ENCODE results near the gene EXOSC3.
"Not testable (repeated sequence)": the region's sequence is repeated elsewhere in the genome, so short reads cannot be mapped to it uniquely, and the experiment has no call there.

EXOSC3 gene

DNA sequence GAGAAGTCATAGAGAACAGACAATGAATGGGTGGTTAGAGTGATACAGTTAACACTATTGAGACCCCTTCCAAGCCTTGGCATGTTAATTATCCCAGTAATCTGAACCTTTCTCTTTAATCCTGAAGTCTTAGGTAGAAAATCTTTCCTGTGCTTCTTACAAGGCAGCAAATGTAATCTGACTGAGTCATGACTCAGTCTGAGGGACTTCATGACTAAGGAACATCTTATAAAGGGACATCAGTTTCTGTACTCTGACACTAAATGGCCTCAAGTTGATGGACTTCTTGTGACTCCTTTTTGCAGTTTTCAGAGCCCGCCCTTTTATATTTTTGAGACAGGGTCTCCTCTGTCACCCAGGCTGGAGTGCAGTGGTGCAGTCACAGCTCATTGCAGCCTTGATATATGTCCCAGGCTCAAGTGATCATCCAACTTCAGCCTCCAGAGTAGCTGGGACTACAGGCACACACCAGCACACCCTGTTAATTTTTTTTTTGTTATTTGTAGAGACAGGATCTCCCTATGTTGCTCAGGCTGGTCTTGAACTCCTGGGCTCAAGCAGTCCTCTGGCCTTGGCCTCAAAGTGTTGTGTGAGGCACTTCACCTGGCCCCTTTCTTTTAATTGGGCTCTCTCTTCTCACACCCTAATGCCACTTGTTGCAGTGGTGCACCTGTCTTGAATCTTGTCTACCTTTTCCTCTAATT is 9.5 kb downstream of the EXOSC3 start:
- no peak for DNase-seq

DNA sequence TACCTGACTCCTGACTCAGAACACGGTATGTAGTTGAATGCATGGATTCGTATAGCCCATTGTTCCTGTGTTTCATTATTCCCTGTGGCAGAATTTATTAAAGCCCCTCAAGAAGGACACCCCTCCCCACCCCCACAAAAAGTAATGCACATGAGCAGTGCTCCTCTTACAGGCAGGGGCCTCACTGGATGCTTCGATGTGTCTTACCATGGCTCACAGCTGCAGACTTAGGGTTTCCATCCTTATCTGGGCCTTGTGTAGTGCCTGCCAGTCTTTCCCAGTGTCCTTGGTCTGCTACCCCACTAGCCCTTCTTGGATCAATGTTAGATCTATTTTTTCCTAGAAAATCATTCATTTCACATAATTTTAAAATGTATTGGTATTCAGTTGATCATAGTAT is 14.9 kb downstream of the EXOSC3 start:
- no peak for DNase-seq

DNA sequence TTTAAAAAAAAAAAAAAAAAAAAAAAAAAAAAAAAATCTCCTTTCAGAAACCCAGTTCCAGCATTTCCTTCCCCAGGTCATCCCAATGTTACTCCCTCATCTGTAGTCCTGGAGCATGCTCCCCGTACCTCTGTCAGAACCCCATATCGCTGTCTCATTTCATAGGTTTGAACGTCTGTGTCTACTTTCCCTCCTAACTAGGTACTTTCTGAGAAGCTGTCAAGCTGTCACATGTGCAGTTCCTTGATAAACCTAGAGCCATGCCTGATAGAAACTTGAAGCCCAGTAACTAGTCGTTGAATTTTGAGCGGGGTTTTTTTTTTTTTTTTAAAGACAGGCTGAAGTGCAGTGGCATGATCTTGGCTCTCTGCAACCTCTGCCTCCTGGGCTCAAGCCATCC is 15.6 kb downstream of the EXOSC3 start:
- no peak for DNase-seq

GRCh38 chr9:37765263-37765662 is 19.6 kb downstream of the EXOSC3 start:
- DNase-seq, result not testable (repeated sequence)

DNA sequence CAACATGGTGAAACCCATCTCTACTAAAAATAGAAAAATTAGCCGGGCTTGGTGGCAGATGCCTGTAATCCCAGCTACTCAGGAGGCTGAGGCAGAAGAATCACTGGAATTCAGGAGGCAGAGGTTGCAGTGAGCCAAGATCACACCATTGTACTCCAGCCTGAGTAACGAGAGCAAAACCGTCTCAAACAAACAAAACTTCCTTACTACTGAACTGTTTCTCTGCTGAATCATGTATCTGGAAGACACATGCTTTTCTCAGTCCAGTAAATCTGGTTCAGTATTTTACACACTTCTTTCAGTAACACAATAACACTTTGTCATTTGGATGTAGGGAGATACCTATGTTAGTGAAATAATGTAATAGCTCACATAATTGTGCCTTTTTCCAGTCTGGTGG is 23.4 kb downstream of the EXOSC3 start:
- DNase-seq, result no peak

GRCh38 chr9:37760416-37761161 is 24.3 kb downstream of the EXOSC3 start:
- no peak for DNase-seq

DNA sequence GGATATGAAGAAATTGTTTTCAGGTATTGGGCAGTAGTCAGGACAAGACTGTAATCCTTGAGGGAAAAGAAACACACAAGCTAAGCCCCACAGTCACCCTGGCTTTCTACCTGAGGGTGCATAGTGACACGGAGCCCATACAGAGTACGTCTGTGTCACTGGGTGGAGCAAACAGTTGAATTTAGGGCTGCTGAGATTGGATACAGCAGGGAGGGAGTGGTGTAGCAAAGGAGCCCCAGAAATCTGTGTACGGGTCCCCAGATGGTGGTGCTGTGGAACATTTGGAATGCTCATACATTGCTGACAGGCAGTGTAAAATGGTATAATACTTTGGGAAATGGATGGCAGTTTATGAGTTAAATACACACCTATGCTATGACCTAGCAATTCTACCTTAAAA is 26.1 kb downstream of the EXOSC3 start:
- DNase-seq, result no peak

- DNase-seq, result peak; percentile 84
Measured at GRCh38 chr9:37753489-37754190, 31.2 kb downstream of the EXOSC3 start, which contains the start of gene TRMT10B. Gene TRMT10B (plus strand): TSS chr9:37753805. CDS start chr9:37761932, 8,127 bp downstream.

DNA sequence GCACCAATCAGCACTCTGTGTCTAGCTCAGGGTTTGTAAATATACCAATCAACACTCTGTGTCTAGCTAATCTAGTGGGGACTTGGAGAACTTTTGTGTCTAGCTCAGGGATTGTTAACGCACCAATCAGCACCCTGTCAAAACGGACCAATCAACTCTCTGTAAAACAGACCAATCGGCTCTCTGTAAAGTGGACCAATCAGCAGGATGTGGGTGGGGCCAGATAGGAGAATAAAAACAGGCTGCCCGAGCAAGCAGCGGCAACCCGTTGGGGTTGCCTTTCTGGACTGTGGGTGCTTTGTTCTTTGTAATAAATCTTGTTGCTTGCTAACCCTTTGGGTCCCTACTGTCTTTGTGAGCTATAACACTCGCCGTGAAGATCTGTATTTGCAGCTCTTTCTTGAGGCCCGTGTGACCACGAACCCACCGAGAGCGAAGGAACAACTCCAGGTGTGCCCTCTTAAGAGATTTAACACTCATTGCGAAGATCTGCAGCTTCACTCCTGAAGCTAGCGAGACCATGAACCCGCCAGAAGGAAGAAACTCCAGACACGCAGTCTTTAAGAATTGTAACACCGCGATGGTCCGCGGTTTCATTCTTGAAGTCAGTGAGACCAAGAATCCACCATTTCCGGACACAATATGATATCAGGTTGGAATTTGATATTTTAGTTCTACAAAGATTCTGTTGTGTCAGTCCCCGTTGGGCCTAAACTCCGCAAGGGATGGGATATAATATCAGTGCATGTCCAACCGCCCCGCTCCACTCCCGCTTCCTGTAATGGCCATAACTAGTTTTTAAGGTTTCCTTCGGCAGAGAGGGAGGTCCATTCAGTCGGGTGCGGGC is 32.0 kb downstream of the EXOSC3 start:
- DNase-seq, result no peak

DNA sequence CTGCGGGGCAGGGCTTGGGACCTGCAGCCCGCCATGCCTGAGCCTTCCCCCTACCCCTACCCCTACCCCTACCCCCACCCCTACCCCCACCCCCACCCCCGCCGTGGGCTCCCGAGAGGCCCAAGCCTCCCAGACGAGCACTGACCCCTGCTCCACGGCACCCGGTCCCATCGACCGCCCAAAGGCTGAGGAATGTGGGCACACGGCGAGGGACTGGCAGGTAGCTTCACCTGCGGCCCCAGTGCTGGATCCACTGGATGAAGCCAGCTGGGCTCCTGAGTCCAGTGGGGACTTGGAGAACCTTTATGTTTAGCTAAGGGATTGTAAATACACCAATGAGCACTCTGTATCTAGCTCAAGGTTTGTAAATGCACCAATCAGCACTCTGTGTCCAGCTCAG is 32.8 kb downstream of the EXOSC3 start:
- DNase-seq, result not testable (repeated sequence)

- not testable (repeated sequence) for DNase-seq
Measured at GRCh38 chr9:37751704-37752103, 33.2 kb downstream of the EXOSC3 start.

DNA sequence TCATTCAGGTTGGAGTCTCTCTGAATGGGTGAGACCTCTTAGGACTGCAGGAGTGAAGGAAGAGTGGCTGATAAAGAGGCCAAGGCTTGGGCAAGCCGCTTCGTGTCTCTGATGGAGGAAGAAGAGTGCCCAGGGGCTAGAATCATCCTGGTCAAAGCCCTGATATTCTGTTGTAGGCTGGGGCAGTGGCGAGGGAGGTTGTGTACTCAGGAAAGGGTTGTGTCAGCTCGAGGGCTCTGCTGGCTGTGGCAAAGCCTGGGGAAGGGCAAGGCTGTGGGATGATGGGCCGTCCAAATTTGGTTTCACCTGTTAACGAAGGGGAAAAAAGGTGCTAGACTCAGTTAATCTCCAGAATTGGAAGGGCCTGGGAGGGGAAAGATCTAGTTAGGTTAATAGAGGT is 33.7 kb downstream of the EXOSC3 start:
- DNase-seq, result no peak

DNA sequence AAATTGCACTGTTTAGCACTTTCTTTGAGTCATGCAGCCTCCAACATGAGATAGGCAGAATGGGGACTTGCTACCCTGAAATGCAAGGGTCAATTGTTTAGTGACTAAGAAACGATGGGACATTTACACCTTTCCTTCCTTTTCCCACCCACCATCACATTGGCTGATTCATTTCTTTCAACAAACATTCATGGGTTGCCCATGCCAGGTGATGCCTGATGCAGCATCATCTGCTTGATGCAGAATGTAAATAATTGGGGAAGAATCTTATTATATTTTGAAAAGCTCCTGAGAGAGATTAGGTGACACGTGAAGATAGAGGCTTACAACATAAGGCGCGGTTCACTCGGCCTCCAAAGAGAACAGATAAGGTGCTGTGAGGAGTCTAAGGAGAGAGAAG is 35.7 kb downstream of the EXOSC3 start:
- no peak for DNase-seq

- DNase-seq, result peak; percentile 69
Measured at GRCh38 chr9:37747271-37747753, 37.6 kb downstream of the EXOSC3 start.

DNA sequence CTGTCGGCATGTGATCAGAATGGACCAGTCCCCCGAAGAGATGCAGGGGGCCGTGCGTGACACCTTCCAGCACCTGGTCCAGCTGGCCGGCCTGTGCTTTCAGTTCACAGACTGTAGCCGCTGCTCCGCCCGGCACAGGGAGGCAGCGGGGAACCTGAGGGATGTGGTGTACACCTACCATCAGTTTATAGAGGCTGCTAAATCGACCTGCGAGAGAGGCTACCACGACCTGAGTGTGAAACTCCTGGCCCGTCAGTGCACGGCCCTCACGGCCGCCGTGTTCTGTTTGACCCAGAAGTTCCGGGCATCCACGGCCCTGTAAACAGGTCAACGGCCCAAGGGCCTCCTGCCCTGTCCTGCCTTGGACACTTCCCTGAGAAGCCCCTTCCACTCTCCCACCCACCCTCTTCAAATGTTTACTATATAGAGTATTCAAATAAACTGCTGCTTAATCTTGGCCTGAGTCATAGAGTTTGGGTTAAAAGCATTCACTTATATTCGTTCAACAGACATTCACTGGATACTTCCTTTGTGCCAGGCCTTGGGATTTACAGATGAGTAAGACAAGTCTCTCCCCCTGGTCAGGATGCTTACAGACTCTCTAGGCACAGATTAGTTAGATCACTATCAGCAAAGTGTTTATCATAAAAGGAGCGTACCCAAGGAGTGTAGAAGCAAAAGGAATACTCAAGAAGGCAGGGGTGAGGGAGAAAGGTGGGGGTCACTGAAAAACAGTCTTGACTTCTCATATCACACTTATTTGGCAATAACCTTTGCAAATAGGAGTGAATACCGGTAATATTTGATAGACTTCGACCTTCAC is 38.2 kb downstream of the EXOSC3 start:
- no peak for DNase-seq

DNA sequence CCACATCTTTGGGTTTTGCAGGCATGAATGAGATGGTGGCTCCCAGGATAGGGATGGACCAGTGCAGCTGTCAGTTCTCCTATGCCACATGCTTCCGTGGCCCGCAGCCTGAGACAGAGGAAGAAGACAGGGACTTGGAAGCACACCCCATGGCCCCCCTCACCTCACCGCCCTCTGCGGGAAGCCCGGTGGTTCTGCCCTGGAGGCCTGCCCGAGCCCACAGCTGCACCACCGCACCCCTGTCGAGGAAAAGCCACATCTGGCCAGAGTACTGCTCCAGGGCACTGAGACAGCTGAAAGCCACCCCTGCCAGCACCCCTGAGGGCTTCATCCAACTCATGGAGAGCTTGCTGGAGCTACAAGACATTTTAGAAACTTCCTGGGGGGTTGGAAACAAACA is 38.9 kb downstream of the EXOSC3 start:
- DNase-seq, result no peak

DNA sequence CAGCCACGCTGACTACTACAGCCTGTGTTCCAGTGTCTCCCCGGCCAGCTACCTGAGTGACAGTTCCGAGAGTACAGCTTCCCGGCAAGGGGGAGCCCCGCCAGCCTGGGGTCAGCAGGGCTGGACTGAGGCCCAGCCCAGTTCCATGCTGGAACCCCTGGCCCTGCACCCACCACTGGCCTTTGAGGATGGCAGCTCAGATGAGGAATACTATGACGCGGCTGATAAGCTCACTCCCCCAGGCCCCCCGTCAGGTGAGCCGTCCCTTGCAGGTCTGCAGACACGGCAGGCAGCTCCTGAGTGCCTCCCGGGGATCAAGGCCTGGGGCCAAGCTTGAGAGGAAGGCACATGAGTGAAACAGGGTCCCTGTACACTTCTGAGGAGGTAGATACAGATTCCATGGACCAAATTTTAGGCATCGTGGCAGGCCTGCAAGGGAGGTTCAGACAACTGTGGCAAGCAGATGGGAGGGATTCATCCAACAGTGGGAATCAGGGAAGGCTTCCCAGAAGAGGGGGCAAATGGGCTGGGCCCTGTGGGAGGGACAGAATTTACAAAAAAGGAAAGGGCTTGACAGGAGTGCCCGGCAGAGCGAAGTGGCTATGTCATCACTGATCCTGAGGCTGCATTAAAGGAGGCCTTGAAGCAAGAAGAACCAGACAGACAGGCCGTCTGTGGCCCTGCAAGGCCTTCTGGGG is 44.1 kb downstream of the EXOSC3 start:
- DNase-seq, result no peak

GRCh38 chr9:37740128-37740527 is 44.7 kb downstream of the EXOSC3 start:
- DNase-seq, result no peak

DNA sequence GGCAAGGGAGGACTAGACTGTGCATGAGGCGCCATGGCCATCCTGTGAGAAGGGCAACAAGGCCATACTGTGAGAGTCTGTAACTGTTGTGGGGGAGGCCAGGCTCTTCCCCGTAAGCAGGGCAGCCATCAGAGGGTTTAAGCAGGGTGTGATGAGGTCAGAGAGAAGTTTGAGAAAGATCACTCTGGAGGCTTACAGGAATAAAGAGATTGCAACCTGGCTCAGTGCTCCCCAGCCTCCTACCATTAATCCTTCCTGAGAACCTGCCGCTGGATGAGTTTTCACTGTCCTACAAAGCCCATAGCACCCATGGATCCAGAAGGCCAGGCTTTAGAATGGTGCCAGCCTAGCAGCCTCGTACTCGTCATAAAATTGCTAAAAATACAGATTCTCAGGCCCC is 45.6 kb downstream of the EXOSC3 start:
- no peak for DNase-seq

GRCh38 chr9:37732952-37733351 is 51.9 kb downstream of the EXOSC3 start:
- no peak for DNase-seq

DNA sequence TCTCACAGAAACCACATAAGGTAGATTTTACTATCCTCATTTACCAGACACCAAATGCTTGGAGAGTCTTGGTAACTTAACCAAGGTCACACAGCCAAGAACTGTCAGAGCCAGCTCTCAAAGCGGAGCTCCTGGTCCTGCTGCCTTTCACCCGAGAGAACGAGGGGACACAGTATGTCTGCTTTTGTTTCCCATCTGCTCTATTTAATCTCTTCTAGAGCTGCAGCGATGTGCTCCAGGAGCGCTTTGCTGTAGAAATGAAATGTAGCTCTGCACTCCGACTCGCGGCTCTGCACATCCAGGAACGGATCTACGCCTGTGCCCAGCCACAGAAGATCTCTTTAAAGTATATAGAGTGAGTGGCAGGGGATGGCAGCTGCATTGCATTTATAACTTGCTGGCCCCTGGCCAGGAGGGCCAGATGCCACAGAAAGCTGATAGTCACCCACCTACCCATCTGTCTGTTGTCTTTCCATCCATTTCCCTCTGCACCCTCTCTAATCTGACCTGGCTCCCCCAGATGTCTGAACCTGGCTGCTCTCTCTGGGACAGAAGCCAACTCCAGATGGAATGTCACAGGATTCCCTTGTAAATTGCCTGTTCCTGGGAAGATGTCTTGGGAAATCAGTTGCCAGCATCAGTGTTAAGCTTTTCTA is 52.6 kb downstream of the EXOSC3 start:
- DNase-seq, result no peak
